HG03025 (cell line): Measurements from ENCODE around the gene OR51T1.
"Not testable (repeated sequence)": the region's sequence is repeated elsewhere in the genome, so short reads cannot be mapped to it uniquely, and the experiment has no call there.

ENCODE experiments used
- ATAC-seq: cut with Tn5 transposase; IDR thresholded peaks from one replicate; pipeline ENCODE4 v1.9.1; 2021; ENCODE audit warnings: mild to moderate bottlenecking, moderate library complexity; ENCODE audit not compliant: unreplicated experiment, low FRiP score

OR51T1 gene

GRCh38 chr11:4881860-4882500 lies at the start of gene OR51T1:
Gene OR51T1, plus strand, starts transcription at chr11:4881900. Its CDS starts 0 bp downstream, at chr11:4881900.
- ATAC-seq, result no peak

- ATAC-seq, result no peak
Measured at GRCh38 chr11:4839851-4840549, 41.7 kb upstream of the OR51T1 start.

GRCh38 chr11:4848908-4849532 lies 32.7 kb upstream of the OR51T1 start, which contains the start of gene OR51S1:
Gene OR51S1, minus strand, starts transcription at chr11:4849208. Its CDS starts 0 bp downstream, at chr11:4849208.
- ATAC-seq, result no peak

- no peak for ATAC-seq
Measured at GRCh38 chr11:4851033-4851432, 30.7 kb upstream of the OR51T1 start.

GRCh38 chr11:4854286-4854685 lies 27.4 kb upstream of the OR51T1 start:
- not testable (repeated sequence) for ATAC-seq

GRCh38 chr11:4862447-4863236 lies 19.1 kb upstream of the OR51T1 start:
- ATAC-seq, result no peak

- ATAC-seq, result no peak
Measured at GRCh38 chr11:4863876-4864275, 17.8 kb upstream of the OR51T1 start.

GRCh38 chr11:4865855-4866254 lies 15.8 kb upstream of the OR51T1 start:
- no peak for ATAC-seq

GRCh38 chr11:4881188-4881587 lies 512 bp upstream of the OR51T1 start:
- no peak for ATAC-seq

- no peak for ATAC-seq
Measured at GRCh38 chr11:4882543-4882942, 843 bp downstream of the OR51T1 start.

- ATAC-seq, result no peak
Measured at GRCh38 chr11:4884361-4884760, 2.7 kb downstream of the OR51T1 start.

- ATAC-seq, result no peak
Measured at GRCh38 chr11:4886186-4886585, 4.5 kb downstream of the OR51T1 start.

- ATAC-seq, result no peak
Measured at GRCh38 chr11:4887591-4887990, 5.9 kb downstream of the OR51T1 start.

- ATAC-seq, result no peak
Measured at GRCh38 chr11:4890279-4890678, 8.6 kb downstream of the OR51T1 start.

- ATAC-seq, result no peak
Measured at GRCh38 chr11:4891996-4892640, 10.4 kb downstream of the OR51T1 start.

GRCh38 chr11:4903484-4903883 lies 21.8 kb downstream of the OR51T1 start, which contains the start of gene OR51A7:
Gene OR51A7, plus strand, starts transcription at chr11:4903783. Its CDS starts 3,587 bp downstream, at chr11:4907370.
- ATAC-seq, result no peak

- ATAC-seq, result no peak
Measured at GRCh38 chr11:4916581-4916980, 34.9 kb downstream of the OR51T1 start.

GRCh38 chr11:4919250-4919649 lies 37.5 kb downstream of the OR51T1 start, which contains the start of gene OR51G2:
Gene OR51G2, minus strand, starts transcription at chr11:4919350. Its CDS starts 3,687 bp downstream, at chr11:4915663.
- ATAC-seq, result no peak

- ATAC-seq, result no peak
Measured at GRCh38 chr11:4921796-4922195, 40.1 kb downstream of the OR51T1 start.

- no peak for ATAC-seq
Measured at GRCh38 chr11:4922304-4922703, 40.6 kb downstream of the OR51T1 start.
